DND-41 (cell line): ENCODE data around the gene AOPEP.

ENCODE experiments used
- ATAC-seq: fragments of 200-7000 bp; cut with Tn5 transposase; 3 replicates; pipeline ENCODE4 v1.9.1; 2021; ENCODE audit warnings: low read depth; ENCODE audit not compliant: insufficient read depth
- DNase-seq: peaks from one replicate; pipeline ENCODE4 v3.0.0-alpha.2; 2020
- H2AFZ ChIP-seq: 2 replicates; pipeline ENCODE4 v1.6.0; 2012; ENCODE audit warnings: low read depth, low read length
- H3K27ac ChIP-seq: 2 replicates; pipeline ENCODE4 v1.5.1; 2012; ENCODE audit warnings: low read length, inconsistent platforms
- H3K27me3 ChIP-seq: fragments of 200-600 bp; sonication (generic); 2 replicates; pipeline ENCODE4 v1.6.0; 2012; ENCODE audit warnings: low read length, mild to moderate bottlenecking, inconsistent platforms; ENCODE audit not compliant: insufficient read depth, poor library complexity
- H3K36me3 ChIP-seq: 2 replicates; pipeline ENCODE4 v1.5.1; 2012; ENCODE audit warnings: low read length, inconsistent platforms; ENCODE audit not compliant: insufficient read depth
- H3K4me1 ChIP-seq: 2 replicates; pipeline ENCODE4 v1.5.1; 2012; ENCODE audit warnings: mild to moderate bottlenecking, low read length; ENCODE audit not compliant: insufficient read depth
- H3K4me2 ChIP-seq: 2 replicates; pipeline ENCODE4 v1.6.0; 2012; ENCODE audit warnings: mild to moderate bottlenecking, moderate library complexity, low read length, inconsistent platforms; ENCODE audit not compliant: insufficient read depth
- H3K4me3 ChIP-seq, 2 experiments: fragments of 200-600 bp in 1 of 2; shearing (Covaris generic) in 1 of 2; 2 replicates each; pipeline ENCODE4 v1.5.1; 2012 to 2016; ENCODE audit warnings: inconsistent platforms in 2 of 2, low read length in 2 of 2, mild to moderate bottlenecking in 2 of 2, low read depth in 1 of 2, moderate library complexity in 1 of 2
- H3K79me2 ChIP-seq: 2 replicates; pipeline ENCODE4 v1.6.0; 2012; ENCODE audit warnings: low read length, inconsistent platforms; ENCODE audit not compliant: insufficient read depth
- H3K9ac ChIP-seq: 2 replicates; pipeline ENCODE4 v1.6.0; 2012; ENCODE audit warnings: low read depth, mild to moderate bottlenecking, inconsistent platforms, low read length, moderate library complexity
- H3K9me3 ChIP-seq: 2 replicates; pipeline ENCODE4 v1.5.1; 2012; ENCODE audit warnings: low read length, moderate library complexity, mild to moderate bottlenecking, inconsistent platforms; ENCODE audit not compliant: insufficient read depth, severe bottlenecking
- H4K20me1 ChIP-seq: 2 replicates; pipeline ENCODE4 v1.6.0; 2012; ENCODE audit warnings: low read length; ENCODE audit not compliant: insufficient read depth
- CTCF ChIP-seq: IDR thresholded peaks from 2 replicates; pipeline ENCODE4 v1.5.1; 2012; ENCODE audit warnings: borderline replicate concordance, low read length, moderate library complexity, mild to moderate bottlenecking; ENCODE audit not compliant: poor library complexity, severe bottlenecking; ENCODE audit errors: extremely low read depth
- EZH2 ChIP-seq: IDR thresholded peaks from 3 replicates; pipeline ENCODE4 v1.6.1; 2012; ENCODE audit warnings: borderline replicate concordance, low read depth, mild to moderate bottlenecking, moderate library complexity, low read length, inconsistent platforms; ENCODE audit not compliant: severe bottlenecking

AOPEP gene

GRCh38 chr9:94857791-94858190, 131.3 kb downstream of the AOPEP start:
- H3K79me2 ChIP-seq, result no peaks in the 10 kb centered on the region
- H3K4me2 ChIP-seq, result no peak overlapping the region
- no peak overlapping the region for H2AFZ ChIP-seq
- no peaks in the 10 kb centered on the region for H3K27me3 ChIP-seq
- no peak for TF ChIP-seq EZH2
- peak; percentile 12 for TF ChIP-seq CTCF
- no peak overlapping the region for H3K27ac ChIP-seq
- no peaks in the 10 kb centered on the region for H4K20me1 ChIP-seq
- no peak for DNase-seq
- peaks cover 34% of the 10 kb centered on the region for H3K4me1 ChIP-seq
- H3K4me3 ChIP-seq, result no peak overlapping the region
- no peaks in the 10 kb centered on the region for H3K9me3 ChIP-seq
- H3K36me3 ChIP-seq, result no peaks in the 10 kb centered on the region
- no peak overlapping the region for H3K9ac ChIP-seq
- ATAC-seq, result no peak

GRCh38 chr9:94859226-94859625, 132.7 kb downstream of the AOPEP start:
- peak overlapping the region; percentile 76 for H3K27ac ChIP-seq

GRCh38 chr9:94859891-94860290, 133.4 kb downstream of the AOPEP start:
- no peak for ATAC-seq
- no peak overlapping the region for H3K4me2 ChIP-seq
- no peaks in the 10 kb centered on the region for H3K79me2 ChIP-seq
- H3K4me3 ChIP-seq, result no peak overlapping the region
- H2AFZ ChIP-seq, result no peak overlapping the region
- peak overlapping the region; percentile 76 for H3K27ac ChIP-seq
- H3K9ac ChIP-seq, result no peak overlapping the region
- peaks cover 37% of the 10 kb centered on the region for H3K4me1 ChIP-seq
- no peaks in the 10 kb centered on the region for H4K20me1 ChIP-seq
- H3K27me3 ChIP-seq, result no peaks in the 10 kb centered on the region
- H3K9me3 ChIP-seq, result no peaks in the 10 kb centered on the region
- no peak for DNase-seq
- TF ChIP-seq CTCF (no peak), EZH2 (no peak)
- no peaks in the 10 kb centered on the region for H3K36me3 ChIP-seq

More at GRCh38 chr9:94859226-94859625, 132.7 kb downstream of the AOPEP start:
- Histone ChIP-seq H3K36me3 (no peaks in the 10 kb centered on the region), H3K79me2 (no peaks in the 10 kb centered on the region), H3K4me1 (peaks cover 37% of the 10 kb centered on the region), H3K9me3 (no peaks in the 10 kb centered on the region), H3K27me3 (no peaks in the 10 kb centered on the region), H3K4me3 (no peak overlapping the region), H3K9ac (no peak overlapping the region), H2AFZ (no peak overlapping the region), H3K4me2 (no peak overlapping the region), H4K20me1 (no peaks in the 10 kb centered on the region)
- ATAC-seq (no peak), DNase-seq (no peak)
- no peak for TF ChIP-seq CTCF
- TF ChIP-seq EZH2, result no peak
